Neural progenitor cell (in vitro differentiated cells): ENCODE data around the gene PEX5L.

ENCODE experiments used
- EZH2 ChIP-seq: fragments of 200-600 bp; sonication (generic); IDR thresholded peaks from 2 replicates; pipeline ENCODE4 v1.6.1; 2017; ENCODE audit warnings: antibody characterized with exemption, mild to moderate bottlenecking, moderate library complexity
- EZH2phosphoT487 ChIP-seq: fragments of 200-600 bp; sonication (generic); IDR thresholded peaks from 2 replicates; pipeline ENCODE4 v1.6.1; 2017; ENCODE audit warnings: antibody characterized with exemption
- TF ChIP-seq, protein P1 (sequence below): fragments of 200-600 bp; sonication (generic); IDR thresholded peaks from 2 replicates; pipeline ENCODE4 v1.5.1; 2017; ENCODE audit warnings: antibody characterized with exemption, mild to moderate bottlenecking

DNA sequence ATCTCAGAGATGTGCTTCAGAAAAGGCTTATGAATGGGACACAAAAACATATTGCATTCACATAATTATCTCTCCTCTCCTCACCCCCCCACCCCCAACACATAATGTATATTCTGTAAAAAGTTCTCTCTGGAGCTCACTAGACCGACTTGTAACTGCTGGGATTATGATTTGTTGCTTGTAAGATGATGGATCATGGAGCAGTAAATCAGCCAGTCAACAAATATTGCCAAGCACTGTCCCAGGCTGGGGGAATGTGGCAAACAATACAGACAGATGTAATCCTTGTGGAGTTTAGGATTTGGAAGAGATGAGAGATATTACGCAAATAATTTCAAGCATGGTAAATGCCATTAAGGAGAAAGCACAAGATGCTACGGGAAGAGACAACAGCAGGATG, 114.8 kb downstream of the PEX5L start:
- TF ChIP-seq, protein P1, sequence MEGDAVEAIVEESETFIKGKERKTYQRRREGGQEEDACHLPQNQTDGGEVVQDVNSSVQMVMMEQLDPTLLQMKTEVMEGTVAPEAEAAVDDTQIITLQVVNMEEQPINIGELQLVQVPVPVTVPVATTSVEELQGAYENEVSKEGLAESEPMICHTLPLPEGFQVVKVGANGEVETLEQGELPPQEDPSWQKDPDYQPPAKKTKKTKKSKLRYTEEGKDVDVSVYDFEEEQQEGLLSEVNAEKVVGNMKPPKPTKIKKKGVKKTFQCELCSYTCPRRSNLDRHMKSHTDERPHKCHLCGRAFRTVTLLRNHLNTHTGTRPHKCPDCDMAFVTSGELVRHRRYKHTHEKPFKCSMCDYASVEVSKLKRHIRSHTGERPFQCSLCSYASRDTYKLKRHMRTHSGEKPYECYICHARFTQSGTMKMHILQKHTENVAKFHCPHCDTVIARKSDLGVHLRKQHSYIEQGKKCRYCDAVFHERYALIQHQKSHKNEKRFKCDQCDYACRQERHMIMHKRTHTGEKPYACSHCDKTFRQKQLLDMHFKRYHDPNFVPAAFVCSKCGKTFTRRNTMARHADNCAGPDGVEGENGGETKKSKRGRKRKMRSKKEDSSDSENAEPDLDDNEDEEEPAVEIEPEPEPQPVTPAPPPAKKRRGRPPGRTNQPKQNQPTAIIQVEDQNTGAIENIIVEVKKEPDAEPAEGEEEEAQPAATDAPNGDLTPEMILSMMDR = no peak
- TF ChIP-seq EZH2 (no peak), EZH2phosphoT487 (no peak)
